GM23248 (cell line): ENCODE data around the gene PTPRZ1.

ENCODE experiments used
- EZH2 ChIP-seq: fragments of 200-600 bp; sonication (generic); IDR thresholded peaks from 2 replicates; pipeline ENCODE4 v1.6.1; 2018; ENCODE audit warnings: antibody characterized with exemption, mild to moderate bottlenecking; ENCODE audit not compliant: insufficient read depth, poor library complexity, severe bottlenecking
- EZH2phosphoT487 ChIP-seq: fragments of 200-600 bp; sonication (generic); IDR thresholded peaks from 2 replicates; pipeline ENCODE4 v1.6.1; 2018; ENCODE audit warnings: antibody characterized with exemption, moderate library complexity, mild to moderate bottlenecking, low read depth; ENCODE audit not compliant: insufficient read depth

DNA sequence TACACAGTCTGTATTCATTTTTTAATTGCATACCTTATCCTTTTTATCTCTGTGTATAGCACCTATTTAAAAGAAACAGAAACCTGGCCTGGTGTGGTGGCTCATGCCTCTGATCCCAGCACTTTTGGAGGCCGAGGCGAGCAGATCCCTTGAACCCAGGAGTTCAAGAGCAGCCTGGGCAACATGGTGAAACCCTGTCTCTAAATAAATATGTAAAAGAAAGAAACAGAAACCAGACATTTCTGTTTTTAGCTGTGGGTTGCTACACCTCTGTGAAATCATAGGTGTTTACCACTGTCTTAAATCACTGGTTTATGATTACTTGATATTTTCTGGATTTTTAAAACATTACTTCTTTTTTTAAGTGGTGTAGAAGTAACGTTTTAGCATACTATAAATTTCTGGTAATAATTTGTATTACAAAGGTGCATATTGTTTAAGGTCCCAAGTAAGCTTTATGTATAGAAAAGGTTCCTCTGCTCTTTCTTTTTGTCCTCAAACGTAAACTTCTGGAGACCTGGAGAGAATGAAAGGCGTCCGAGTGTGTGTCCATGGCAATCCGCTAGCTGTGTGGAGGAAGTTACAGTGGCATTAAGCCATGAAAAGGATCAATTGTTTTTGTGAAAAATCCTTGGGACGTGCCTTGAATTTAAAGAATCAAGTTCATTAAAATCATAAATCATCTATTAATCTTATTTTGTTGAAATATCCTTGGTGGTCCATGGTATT, 41.1 kb downstream of the PTPRZ1 start:
- no peak for TF ChIP-seq EZH2phosphoT487
- TF ChIP-seq EZH2 = no peak
